HEK293 (cell line): ENCODE data around the gene MYLK2.

Source experiments
- CTCF ChIA-PET: fragments of 350-600 bp; formaldehyde crosslinking; extraction: SDS; loops from one replicate; lab custom pipeline; 2021; ENCODE audit warnings: antibody characterized with exemption; lab: Yijun Ruan, JAX
- POLR2A ChIA-PET: fragments of 300-600 bp; formaldehyde crosslinking; extraction: SDS; loops from one replicate; lab custom pipeline; 2020; ENCODE audit warnings: antibody characterized with exemption, inconsistent platforms; lab: Yijun Ruan, JAX
- H3K27ac ChIP-seq: fragments of 200-500 bp; sonication (Bioruptor generic); 2 replicates; pipeline ENCODE4 v1.5.1; 2014; ENCODE audit warnings: low read depth, low read length, control low read depth, inconsistent platforms; ENCODE audit errors: extremely low read depth
- H3K36me3 ChIP-seq, 2 experiments: fragments of 200-500 bp in 1 of 2; sonication (Bioruptor generic) in 1 of 2; 1 replicate in 1 of 2; 2 replicates in 1 of 2; pipeline ENCODE4 v1.5.1; 2014 to 2017; ENCODE audit warnings: inconsistent platforms in 2 of 2, low read length in 2 of 2; ENCODE audit not compliant: control insufficient read depth in 2 of 2, insufficient read depth in 1 of 2
- H3K4me1 ChIP-seq: fragments of 200-500 bp; sonication (Bioruptor generic); 2 replicates; pipeline ENCODE4 v1.5.1; 2014; ENCODE audit warnings: mild to moderate bottlenecking, low read length, inconsistent platforms; ENCODE audit not compliant: control insufficient read depth, insufficient read depth
- H3K4me3 ChIP-seq: 2 replicates; pipeline ENCODE4 v1.5.1; 2011; ENCODE audit warnings: low read depth, mild to moderate bottlenecking, control low read depth, low read length, moderate library complexity
- H3K9me3 ChIP-seq: fragments of 200-500 bp; sonication (Bioruptor generic); 2 replicates; pipeline ENCODE4 v1.5.1; 2014; ENCODE audit warnings: low read depth, low read length, inconsistent platforms; ENCODE audit not compliant: control insufficient read depth, insufficient read depth
- HOXD13 ChIP-seq: sonication (generic); formaldehyde crosslinking; IDR thresholded peaks from 2 replicates; pipeline ENCODE4 v1.8.0; 2022; ENCODE audit warnings: missing genetic modification reagents, borderline replicate concordance
- MYNN ChIP-seq: fragments of 450-650 bp; formaldehyde crosslinking; IDR thresholded peaks from 2 replicates; pipeline ENCODE4 v1.5.1; 2016; ENCODE audit warnings: missing biosample characterization, missing genetic modification characterization, borderline replicate concordance
- OVOL3 ChIP-seq: fragments of 450-650 bp; formaldehyde crosslinking; IDR thresholded peaks from 2 replicates; pipeline ENCODE4 v1.5.1; 2016; ENCODE audit warnings: missing biosample characterization, missing genetic modification characterization
- PRDM1 ChIP-seq: fragments of 450-650 bp; formaldehyde crosslinking; IDR thresholded peaks from 2 replicates; pipeline ENCODE4; 2016; ENCODE audit warnings: missing biosample characterization, missing genetic modification characterization
- RBAK ChIP-seq: fragments of 450-650 bp; formaldehyde crosslinking; IDR thresholded peaks from 2 replicates; pipeline ENCODE4 v1.5.1; 2016; ENCODE audit warnings: missing biosample characterization, missing genetic modification characterization
- ZBTB7A ChIP-seq: fragments of 450-650 bp; formaldehyde crosslinking; IDR thresholded peaks from 2 replicates; pipeline ENCODE4 v1.5.1; 2016; ENCODE audit warnings: low read depth, missing biosample characterization, missing genetic modification characterization
- ZNF121 ChIP-seq: fragments of 450-650 bp; formaldehyde crosslinking; IDR thresholded peaks from 2 replicates; pipeline ENCODE4 v1.5.1; 2016; ENCODE audit warnings: missing biosample characterization, missing genetic modification characterization
- ZNF18 ChIP-seq: fragments of 450-650 bp; formaldehyde crosslinking; IDR thresholded peaks from 2 replicates; pipeline ENCODE4 v1.5.1; 2016; ENCODE audit warnings: missing biosample characterization, missing genetic modification characterization
- ZNF202 ChIP-seq: fragments of 450-650 bp; formaldehyde crosslinking; IDR thresholded peaks from 2 replicates; pipeline ENCODE4 v1.5.1; 2016; ENCODE audit warnings: missing biosample characterization, missing genetic modification characterization, borderline replicate concordance
- ZNF214 ChIP-seq: fragments of 450-650 bp; formaldehyde crosslinking; IDR thresholded peaks from 2 replicates; pipeline ENCODE4 v1.5.1; 2017; ENCODE audit warnings: missing biosample characterization, mild to moderate bottlenecking, missing genetic modification characterization, borderline replicate concordance
- ZNF266 ChIP-seq: fragments of 450-650 bp; formaldehyde crosslinking; IDR thresholded peaks from 2 replicates; pipeline ENCODE4 v1.5.1; 2016; ENCODE audit warnings: missing biosample characterization, missing genetic modification characterization, low read depth
- ZNF274 ChIP-seq, 2 experiments: fragments of 200-500 bp in 1 of 2; fragments of 450-650 bp in 1 of 2; sonication (Bioruptor generic) in 1 of 2; formaldehyde crosslinking in 1 of 2; IDR thresholded peaks; 2 replicates each; pipeline versions ENCODE4 v1.5.1 to v1.6.1; 2014 to 2016; ENCODE audit warnings: borderline replicate concordance in 1 of 2, inconsistent platforms in 1 of 2, low read length in 1 of 2, missing biosample characterization in 1 of 2, missing genetic modification characterization in 1 of 2
- ZNF324 ChIP-seq: fragments of 450-650 bp; formaldehyde crosslinking; IDR thresholded peaks from 2 replicates; pipeline ENCODE4 v1.5.1; 2016; ENCODE audit warnings: missing biosample characterization, missing genetic modification characterization
- ZNF341 ChIP-seq: fragments of 450-650 bp; formaldehyde crosslinking; IDR thresholded peaks from 2 replicates; pipeline ENCODE4; 2016; ENCODE audit warnings: low read depth, missing biosample characterization, missing genetic modification characterization
- ZNF449 ChIP-seq: fragments of 450-650 bp; formaldehyde crosslinking; IDR thresholded peaks from 2 replicates; pipeline ENCODE4 v1.5.1; 2017; ENCODE audit warnings: missing biosample characterization, mild to moderate bottlenecking, missing genetic modification characterization, moderate library complexity
- ZNF473 ChIP-seq: fragments of 450-650 bp; formaldehyde crosslinking; IDR thresholded peaks from 2 replicates; pipeline ENCODE4 v1.5.1; 2017; ENCODE audit warnings: missing biosample characterization, missing genetic modification characterization
- ZNF513 ChIP-seq: fragments of 450-650 bp; IDR thresholded peaks from 2 replicates; pipeline ENCODE4 v1.5.1; 2018; ENCODE audit warnings: missing biosample characterization, missing genetic modification characterization
- ZNF514 ChIP-seq: fragments of 450-650 bp; formaldehyde crosslinking; IDR thresholded peaks from 2 replicates; pipeline ENCODE4 v1.5.1; 2016; ENCODE audit warnings: missing biosample characterization, missing genetic modification characterization
- ZNF549 ChIP-seq: fragments of 450-650 bp; IDR thresholded peaks from 2 replicates; pipeline ENCODE4 v1.5.1; 2018; ENCODE audit warnings: missing biosample characterization, missing genetic modification characterization, mild to moderate bottlenecking, inconsistent platforms, moderate library complexity
- ZNF585B ChIP-seq: fragments of 450-650 bp; formaldehyde crosslinking; IDR thresholded peaks from 2 replicates; pipeline ENCODE4 v1.5.1; 2016; ENCODE audit warnings: missing biosample characterization, missing genetic modification characterization
- ZNF626 ChIP-seq: fragments of 450-650 bp; sonication (Bioruptor Pico); formaldehyde crosslinking; IDR thresholded peaks from 2 replicates; pipeline ENCODE4 v1.5.1; 2018; ENCODE audit warnings: missing biosample characterization, missing genetic modification characterization, inconsistent platforms
- ZNF76 ChIP-seq: fragments of 450-650 bp; formaldehyde crosslinking; IDR thresholded peaks from 2 replicates; pipeline ENCODE4; 2016; ENCODE audit warnings: low read depth, missing biosample characterization, missing genetic modification characterization, borderline replicate concordance
- ZSCAN23 ChIP-seq: fragments of 450-650 bp; formaldehyde crosslinking; IDR thresholded peaks from 2 replicates; pipeline ENCODE4 v1.5.1; 2016; ENCODE audit warnings: missing biosample characterization, missing genetic modification characterization
- ZXDB ChIP-seq: fragments of 450-650 bp; formaldehyde crosslinking; IDR thresholded peaks from 2 replicates; pipeline ENCODE4 v1.5.1; 2016; ENCODE audit warnings: missing biosample characterization, missing genetic modification characterization

MYLK2 gene

GRCh38 chr20:31856516-31856915, 37.4 kb downstream of the MYLK2 start (continued):
- no peak for TF ChIP-seq ZNF18 (tag by site-specific recombination)
- TF ChIP-seq ZNF324 (tag by site-specific recombination) = no peak
- TF ChIP-seq ZNF266 = no peak
- TF ChIP-seq, all 188 proteins: peak for 0

- CTCF ChIA-PET = interaction anchor here (3.5 kb wide), 1 partner anchor 94 kb away, joined by 16 read pairs; the partner anchor contains the start of gene PDRG1
- H3K36me3 ChIP-seq = no peaks in the 10 kb centered on the region
- POLR2A ChIA-PET = no interaction called here
These were observed 39.0 kb downstream of the MYLK2 start for GRCh38 chr20:31857861-31858759.

GRCh38 chr20:31858760-31859083, 39.6 kb downstream of the MYLK2 start:
- ChIA-PET POLR2A (interaction anchor here (0.6 kb wide), 1 partner anchor 160 kb away, joined by 3 read pairs; no protein-coding TSS in a partner anchor), CTCF (interaction anchor here (0.5 to 3.5 kb wide), 2 partner anchors 25 to 93 kb away, joined by 4 to 16 read pairs; partner anchors contain the start of gene PDRG1)
- Histone ChIP-seq H3K27ac (no peak overlapping the region), H3K4me3 (no peak overlapping the region), H3K36me3 (no peaks in the 10 kb centered on the region), H3K9me3 (no peaks in the 10 kb centered on the region), H3K4me1 (0 out of 2 replicates have a peak, but pooled peaks cover 2% of the 10 kb centered on the region)
- TF ChIP-seq ZSCAN23 (no peak), ZXDB (no peak), OVOL3 (no peak), ZNF585B (no peak), MYNN (no peak), ZNF473 (tag by site-specific recombination) (no peak), RBAK (no peak), ZNF341 (tag by site-specific recombination) (no peak), ZNF514 (no peak), ZNF76 (no peak), ZNF549 (tag by site-specific recombination) (no peak), ZNF121 (tag by site-specific recombination) (no peak)

More at GRCh38 chr20:31857861-31858759, 39.0 kb downstream of the MYLK2 start:
- Histone ChIP-seq H3K4me1 (0 out of 2 replicates have a peak, but pooled peaks cover 2% of the 10 kb centered on the region), H3K9me3 (no peaks in the 10 kb centered on the region), H3K4me3 (no peak overlapping the region), H3K27ac (no peak overlapping the region)
- TF ChIP-seq ZNF274 (IDR thresholded peaks at IDR 0.05; ENCODE audit: low read length) (no peak), ZNF274 (tag by site-specific recombination; IDR thresholded peaks at IDR 0.05; ENCODE audit: borderline replicate concordance) (no peak), ZNF449 (tag by site-specific recombination) (no peak), PRDM1 (tag by site-specific recombination) (peak; percentile 65), ZNF202 (tag by site-specific recombination) (no peak), ZNF626 (tag by site-specific recombination) (no peak), ZNF214 (tag by site-specific recombination) (no peak), HOXD13 (CRISPR knock-in tag) (no peak), ZNF513 (tag by site-specific recombination) (no peak), ZBTB7A (tag by site-specific recombination) (no peak)
